HL-60 (cell line): ENCODE measurements around the gene ALLC.

ENCODE experiments used
- DNase-seq, 2 experiments: peaks; one replicate each; pipeline ENCODE4 v3.0.0-alpha.2; 2010 to 2020; ENCODE audit warnings: low read depth in 1 of 2, low spot score in 1 of 2
- H3K27ac ChIP-seq: fragments of 250-450 bp; sonication (Bioruptor Pico); replicated peaks from 2 replicates; pipeline ENCODE4 v1.5.1; 2020; ENCODE audit warnings: mild to moderate bottlenecking, moderate library complexity
- H3K27me3 ChIP-seq: fragments of 250-450 bp; sonication (Bioruptor Pico); 2 replicates; pipeline ENCODE4 v1.5.1; 2021; ENCODE audit warnings: mild to moderate bottlenecking, moderate library complexity; ENCODE audit not compliant: insufficient read depth, poor library complexity, severe bottlenecking
- H3K4me3 ChIP-seq: replicated peaks from 2 replicates; pipeline ENCODE4 v1.5.1; 2011; ENCODE audit warnings: mild to moderate bottlenecking, control low read depth, low read length; ENCODE audit not compliant: insufficient read depth
- GABPA ChIP-seq: IDR thresholded peaks from 2 replicates; pipeline ENCODE4 v1.6.1; 2012; ENCODE audit warnings: low read depth
- POLR2AphosphoS5 ChIP-seq: IDR thresholded peaks from 2 replicates; pipeline ENCODE4 v1.6.1; 2012; ENCODE audit warnings: low read depth
- SPI1 ChIP-seq: IDR thresholded peaks from 2 replicates; pipeline ENCODE4 v1.6.1; 2012; ENCODE audit warnings: low read depth, mild to moderate bottlenecking, borderline replicate concordance
- TF ChIP-seq, protein P1 (sequence below): IDR thresholded peaks from 2 replicates; pipeline ENCODE4 v1.6.1; 2012; ENCODE audit warnings: low read depth; ENCODE audit not compliant: insufficient replicate concordance
- TF ChIP-seq, protein P2 (sequence below): IDR thresholded peaks from one replicate; pipeline ENCODE4 v1.5.1; 2011; ENCODE audit warnings: low read length, control low read depth, inconsistent platforms; ENCODE audit not compliant: insufficient read depth

Gene ALLC

DNA sequence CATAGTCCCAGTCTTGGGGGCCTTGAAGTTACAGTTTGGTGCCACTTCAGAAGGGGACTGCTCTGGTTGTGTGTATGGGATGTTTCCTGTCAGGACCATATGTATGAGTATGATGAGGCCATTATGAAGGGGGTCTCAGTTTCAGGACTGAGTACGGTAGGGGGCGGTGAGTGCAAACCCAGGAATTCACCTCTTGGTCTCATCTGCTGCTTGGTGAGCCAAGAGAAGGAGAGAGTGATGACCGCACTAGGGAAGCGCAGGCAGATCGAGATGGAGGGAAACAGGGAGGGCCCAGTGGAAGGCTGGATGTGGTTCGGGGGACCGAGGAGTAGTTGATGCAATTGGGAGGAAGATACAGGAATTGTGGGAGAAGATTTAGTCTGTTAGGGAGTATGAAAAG is 73.8 kb downstream of the ALLC start:
- no peak overlapping the region for H3K4me3 ChIP-seq
- no peak overlapping the region for H3K27ac ChIP-seq
- no peaks in the 10 kb centered on the region for H3K27me3 ChIP-seq
- TF ChIP-seq, protein P1, sequence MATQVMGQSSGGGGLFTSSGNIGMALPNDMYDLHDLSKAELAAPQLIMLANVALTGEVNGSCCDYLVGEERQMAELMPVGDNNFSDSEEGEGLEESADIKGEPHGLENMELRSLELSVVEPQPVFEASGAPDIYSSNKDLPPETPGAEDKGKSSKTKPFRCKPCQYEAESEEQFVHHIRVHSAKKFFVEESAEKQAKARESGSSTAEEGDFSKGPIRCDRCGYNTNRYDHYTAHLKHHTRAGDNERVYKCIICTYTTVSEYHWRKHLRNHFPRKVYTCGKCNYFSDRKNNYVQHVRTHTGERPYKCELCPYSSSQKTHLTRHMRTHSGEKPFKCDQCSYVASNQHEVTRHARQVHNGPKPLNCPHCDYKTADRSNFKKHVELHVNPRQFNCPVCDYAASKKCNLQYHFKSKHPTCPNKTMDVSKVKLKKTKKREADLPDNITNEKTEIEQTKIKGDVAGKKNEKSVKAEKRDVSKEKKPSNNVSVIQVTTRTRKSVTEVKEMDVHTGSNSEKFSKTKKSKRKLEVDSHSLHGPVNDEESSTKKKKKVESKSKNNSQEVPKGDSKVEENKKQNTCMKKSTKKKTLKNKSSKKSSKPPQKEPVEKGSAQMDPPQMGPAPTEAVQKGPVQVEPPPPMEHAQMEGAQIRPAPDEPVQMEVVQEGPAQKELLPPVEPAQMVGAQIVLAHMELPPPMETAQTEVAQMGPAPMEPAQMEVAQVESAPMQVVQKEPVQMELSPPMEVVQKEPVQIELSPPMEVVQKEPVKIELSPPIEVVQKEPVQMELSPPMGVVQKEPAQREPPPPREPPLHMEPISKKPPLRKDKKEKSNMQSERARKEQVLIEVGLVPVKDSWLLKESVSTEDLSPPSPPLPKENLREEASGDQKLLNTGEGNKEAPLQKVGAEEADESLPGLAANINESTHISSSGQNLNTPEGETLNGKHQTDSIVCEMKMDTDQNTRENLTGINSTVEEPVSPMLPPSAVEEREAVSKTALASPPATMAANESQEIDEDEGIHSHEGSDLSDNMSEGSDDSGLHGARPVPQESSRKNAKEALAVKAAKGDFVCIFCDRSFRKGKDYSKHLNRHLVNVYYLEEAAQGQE: no peak
- TF ChIP-seq SPI1 (no peak), GABPA (no peak), POLR2AphosphoS5 (no peak)
- TF ChIP-seq, protein P2, sequence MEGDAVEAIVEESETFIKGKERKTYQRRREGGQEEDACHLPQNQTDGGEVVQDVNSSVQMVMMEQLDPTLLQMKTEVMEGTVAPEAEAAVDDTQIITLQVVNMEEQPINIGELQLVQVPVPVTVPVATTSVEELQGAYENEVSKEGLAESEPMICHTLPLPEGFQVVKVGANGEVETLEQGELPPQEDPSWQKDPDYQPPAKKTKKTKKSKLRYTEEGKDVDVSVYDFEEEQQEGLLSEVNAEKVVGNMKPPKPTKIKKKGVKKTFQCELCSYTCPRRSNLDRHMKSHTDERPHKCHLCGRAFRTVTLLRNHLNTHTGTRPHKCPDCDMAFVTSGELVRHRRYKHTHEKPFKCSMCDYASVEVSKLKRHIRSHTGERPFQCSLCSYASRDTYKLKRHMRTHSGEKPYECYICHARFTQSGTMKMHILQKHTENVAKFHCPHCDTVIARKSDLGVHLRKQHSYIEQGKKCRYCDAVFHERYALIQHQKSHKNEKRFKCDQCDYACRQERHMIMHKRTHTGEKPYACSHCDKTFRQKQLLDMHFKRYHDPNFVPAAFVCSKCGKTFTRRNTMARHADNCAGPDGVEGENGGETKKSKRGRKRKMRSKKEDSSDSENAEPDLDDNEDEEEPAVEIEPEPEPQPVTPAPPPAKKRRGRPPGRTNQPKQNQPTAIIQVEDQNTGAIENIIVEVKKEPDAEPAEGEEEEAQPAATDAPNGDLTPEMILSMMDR: no peak
- DNase-seq: no peak

DNA sequence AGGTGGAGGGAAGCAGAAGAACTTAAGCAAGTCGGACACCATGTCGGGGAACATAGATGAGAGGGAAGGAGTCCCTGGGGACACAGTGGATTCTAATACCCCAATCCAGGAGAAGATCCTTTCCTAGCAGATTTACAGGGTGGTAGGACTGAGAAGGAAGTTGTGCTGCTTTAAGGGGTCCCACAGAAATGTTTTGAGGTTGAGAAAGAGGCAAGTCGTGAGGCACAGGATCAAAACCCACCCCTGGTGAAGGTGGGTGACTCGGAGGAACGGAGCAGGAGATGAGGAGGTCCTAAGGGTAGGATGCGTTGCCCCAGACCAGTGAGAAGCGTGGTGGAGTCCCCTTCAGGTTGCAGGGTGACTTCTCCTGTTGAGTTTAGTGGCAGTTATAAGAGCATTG is 78.1 kb downstream of the ALLC start:
- TF ChIP-seq, protein P2: no peak
- no peak for TF ChIP-seq SPI1
- TF ChIP-seq POLR2AphosphoS5: no peak
- no peak for TF ChIP-seq GABPA
- TF ChIP-seq, protein P1: no peak
- Histone ChIP-seq H3K4me3 (no peak overlapping the region), H3K27me3 (no peaks in the 10 kb centered on the region), H3K27ac (no peak overlapping the region)
- DNase-seq: no peak

DNA sequence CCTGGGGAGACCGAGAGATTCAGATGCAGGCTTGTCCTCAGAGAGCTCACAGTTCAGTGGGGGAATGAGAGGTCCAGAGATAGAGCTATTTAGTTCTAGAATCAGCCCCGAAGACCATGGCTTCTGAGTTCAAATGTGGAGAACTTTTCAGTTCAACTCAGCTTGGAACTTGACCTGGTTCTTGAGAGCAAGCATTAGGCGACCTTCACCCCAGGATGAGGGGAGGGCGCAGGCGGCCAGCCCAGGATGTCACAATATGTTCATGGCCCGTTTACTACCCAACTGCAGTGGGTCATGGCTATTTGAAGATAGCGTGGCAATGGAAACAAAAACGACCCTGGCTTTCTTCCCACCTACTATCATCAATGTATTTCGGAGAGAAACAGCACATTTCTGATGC is 79.1 kb downstream of the ALLC start:
- TF ChIP-seq SPI1 (no peak), POLR2AphosphoS5 (no peak)
- no peak for DNase-seq
- Histone ChIP-seq H3K27me3 (no peaks in the 10 kb centered on the region), H3K4me3 (no peak overlapping the region), H3K27ac (no peak overlapping the region)

DNA sequence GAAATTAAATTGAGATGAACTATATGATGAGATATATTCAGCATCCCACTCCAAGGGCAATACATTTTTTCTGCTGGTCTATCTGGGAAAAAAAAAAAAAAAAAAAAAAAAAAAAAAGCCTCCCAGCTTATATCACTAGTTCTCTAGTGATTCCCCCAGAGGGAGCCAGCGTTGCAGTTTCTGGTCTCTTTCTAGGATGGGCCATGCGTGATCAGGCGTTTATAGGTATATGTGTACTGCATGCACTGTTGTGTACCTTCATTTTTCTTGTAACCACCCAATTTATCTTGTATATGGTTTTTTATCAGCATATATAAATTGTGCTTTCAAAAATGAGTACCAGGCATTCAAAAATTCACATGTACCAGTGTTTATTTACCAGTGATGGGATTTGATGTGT is 80.5 kb downstream of the ALLC start:
- TF ChIP-seq, protein P1: no peak
- no peak for TF ChIP-seq GABPA
- TF ChIP-seq, protein P2: no peak
- TF ChIP-seq SPI1: no peak
- no peak for TF ChIP-seq POLR2AphosphoS5
- Histone ChIP-seq H3K27me3 (no peaks in the 10 kb centered on the region), H3K27ac (no peak overlapping the region), H3K4me3 (no peak overlapping the region)
- peak in 1 of 2 experiments; percentile 24 for DNase-seq
